ENCODE measurements around the gene MARCHF3.

The MARCHF3 gene

GRCh38 chr5:127004721-127005120 lies 25.6 kb downstream of the MARCHF3 start:
- Histone ChIP-seq H2BK5ac (ENCODE audit: low read depth, low read length, poor library complexity) (no peak overlapping the region), H3K27ac (ENCODE audit: low read depth, low read length) (no peak overlapping the region), H3K9me3 (ENCODE audit: insufficient read depth, low read depth, low read length) (no peaks in the 10 kb centered on the region), H2BK120ac (ENCODE audit: insufficient read depth, low read length, poor library complexity) (no peak overlapping the region), H3K23ac (ENCODE audit: low read length) (no peak overlapping the region), H4K8ac (ENCODE audit: low read depth, low read length) (no peak overlapping the region), H3K4ac (ENCODE audit: low read depth, low read length) (no peak overlapping the region), H3K27me3 (ENCODE audit: insufficient read depth, low read length) (no peaks in the 10 kb centered on the region), H2AK5ac (ENCODE audit: low read length) (no peak overlapping the region), H3K4me3 (ENCODE audit: low read depth, low read length) (no peak overlapping the region), H3K9ac (ENCODE audit: low read length) (no peak overlapping the region), H3K18ac (ENCODE audit: low read length) (no peak overlapping the region), H2BK12ac (ENCODE audit: low read length) (no peak overlapping the region), H2AFZ (ENCODE audit: insufficient read depth, low read length, poor library complexity) (no peak overlapping the region), H3K36me3 (ENCODE audit: control insufficient read depth in 1 of 2, insufficient read depth in 2 of 2, low read length in 2 of 2) (no peaks in the 10 kb centered on the region), H3K79me1 (ENCODE audit: low read length) (no peaks in the 10 kb centered on the region), H3K79me2 (ENCODE audit: control insufficient read depth, insufficient read depth, low read length, poor library complexity) (no peaks in the 10 kb centered on the region), H3K4me1 (ENCODE audit: control insufficient read depth in 1 of 2, insufficient read depth in 2 of 2, low read length in 2 of 2) (peaks cover 0 to 11% of the 10 kb centered on the region in 2 experiments), H4K12ac (ENCODE audit: low read depth, low read length) (no peak overlapping the region), H4K91ac (ENCODE audit: low read depth, low read length) (no peak overlapping the region), H3K14ac (ENCODE audit: low read length) (no peak overlapping the region), H3K4me2 (ENCODE audit: low read length) (no peak overlapping the region)
- WGBS (ENCODE audit: extremely low coverage, insufficient coverage, insufficient read length) = no CpG with 5 or more reads among the region's 3 CpGs
- no peak for DNase-seq

GRCh38 chr5:127003798-127004495 lies 26.4 kb downstream of the MARCHF3 start:
- Histone ChIP-seq H3K23ac (ENCODE audit: low read length) (no peak overlapping the region), H3K4me2 (ENCODE audit: low read length) (no peak overlapping the region), H3K27me3 (ENCODE audit: insufficient read depth, low read length) (no peaks in the 10 kb centered on the region), H3K9me3 (ENCODE audit: insufficient read depth, low read depth, low read length) (no peaks in the 10 kb centered on the region), H3K4ac (ENCODE audit: low read depth, low read length) (no peak overlapping the region), H2BK120ac (ENCODE audit: insufficient read depth, low read length, poor library complexity) (no peak overlapping the region), H3K79me1 (ENCODE audit: low read length) (no peaks in the 10 kb centered on the region), H3K18ac (ENCODE audit: low read length) (no peak overlapping the region), H3K4me3 (ENCODE audit: low read depth, low read length) (no peak overlapping the region), H3K27ac (ENCODE audit: low read depth, low read length) (no peak overlapping the region), H3K4me1 (ENCODE audit: control insufficient read depth in 1 of 2, insufficient read depth in 2 of 2, low read length in 2 of 2) (peaks cover 0 to 11% of the 10 kb centered on the region in 2 experiments), H4K91ac (ENCODE audit: low read depth, low read length) (no peak overlapping the region), H4K8ac (ENCODE audit: low read depth, low read length) (no peak overlapping the region), H4K12ac (ENCODE audit: low read depth, low read length) (no peak overlapping the region), H2BK5ac (ENCODE audit: low read depth, low read length, poor library complexity) (no peak overlapping the region), H3K79me2 (ENCODE audit: control insufficient read depth, insufficient read depth, low read length, poor library complexity) (no peaks in the 10 kb centered on the region), H3K9ac (ENCODE audit: low read length) (no peak overlapping the region), H3K36me3 (ENCODE audit: control insufficient read depth in 1 of 2, insufficient read depth in 2 of 2, low read length in 2 of 2) (no peaks in the 10 kb centered on the region), H2BK12ac (ENCODE audit: low read length) (no peak overlapping the region), H3K14ac (ENCODE audit: low read length) (no peak overlapping the region), H2AK5ac (ENCODE audit: low read length) (no peak overlapping the region), H2AFZ (ENCODE audit: insufficient read depth, low read length, poor library complexity) (no peak overlapping the region)
- no CpG with 5 or more reads among the region's 7 CpGs for WGBS (ENCODE audit: extremely low coverage, insufficient coverage, insufficient read length)
- DNase-seq = no peak

GRCh38 chr5:127002390-127002789 lies 28.0 kb downstream of the MARCHF3 start:
- H4K8ac ChIP-seq (ENCODE audit: low read depth, low read length) = no peak overlapping the region
- H3K79me1 ChIP-seq (ENCODE audit: low read length) = no peaks in the 10 kb centered on the region
- H3K36me3 ChIP-seq (ENCODE audit: control insufficient read depth in 1 of 2, insufficient read depth in 2 of 2, low read length in 2 of 2) = no peaks in the 10 kb centered on the region
- H4K91ac ChIP-seq (ENCODE audit: low read depth, low read length) = no peak overlapping the region
- no peak overlapping the region for H3K23ac ChIP-seq (ENCODE audit: low read length)
- no peak overlapping the region for H3K4ac ChIP-seq (ENCODE audit: low read depth, low read length)
- no peak overlapping the region for H3K18ac ChIP-seq (ENCODE audit: low read length)
- peaks cover 0 to 11% of the 10 kb centered on the region in 2 experiments for H3K4me1 ChIP-seq (ENCODE audit: control insufficient read depth in 1 of 2, insufficient read depth in 2 of 2, low read length in 2 of 2)
- WGBS (ENCODE audit: extremely low coverage, insufficient coverage, insufficient read length) = no CpG with 5 or more reads among the region's 3 CpGs
- H2AK5ac ChIP-seq (ENCODE audit: low read length) = no peak overlapping the region
- H3K4me2 ChIP-seq (ENCODE audit: low read length) = peak overlapping the region; percentile 11
- H4K12ac ChIP-seq (ENCODE audit: low read depth, low read length) = no peak overlapping the region
- no peak overlapping the region for H2BK120ac ChIP-seq (ENCODE audit: insufficient read depth, low read length, poor library complexity)
- no peak overlapping the region for H3K14ac ChIP-seq (ENCODE audit: low read length)
- no peak overlapping the region for H2BK5ac ChIP-seq (ENCODE audit: low read depth, low read length, poor library complexity)
- H2AFZ ChIP-seq (ENCODE audit: insufficient read depth, low read length, poor library complexity) = no peak overlapping the region
- no peaks in the 10 kb centered on the region for H3K79me2 ChIP-seq (ENCODE audit: control insufficient read depth, insufficient read depth, low read length, poor library complexity)
- no peak overlapping the region for H3K9ac ChIP-seq (ENCODE audit: low read length)
- H3K27me3 ChIP-seq (ENCODE audit: insufficient read depth, low read length) = no peaks in the 10 kb centered on the region
- DNase-seq = no peak
- H3K9me3 ChIP-seq (ENCODE audit: insufficient read depth, low read depth, low read length) = no peaks in the 10 kb centered on the region
- H3K4me3 ChIP-seq (ENCODE audit: low read depth, low read length) = no peak overlapping the region
- no peak overlapping the region for H2BK12ac ChIP-seq (ENCODE audit: low read length)
- H3K27ac ChIP-seq (ENCODE audit: low read depth, low read length) = peak overlapping the region; percentile 60

DNA sequence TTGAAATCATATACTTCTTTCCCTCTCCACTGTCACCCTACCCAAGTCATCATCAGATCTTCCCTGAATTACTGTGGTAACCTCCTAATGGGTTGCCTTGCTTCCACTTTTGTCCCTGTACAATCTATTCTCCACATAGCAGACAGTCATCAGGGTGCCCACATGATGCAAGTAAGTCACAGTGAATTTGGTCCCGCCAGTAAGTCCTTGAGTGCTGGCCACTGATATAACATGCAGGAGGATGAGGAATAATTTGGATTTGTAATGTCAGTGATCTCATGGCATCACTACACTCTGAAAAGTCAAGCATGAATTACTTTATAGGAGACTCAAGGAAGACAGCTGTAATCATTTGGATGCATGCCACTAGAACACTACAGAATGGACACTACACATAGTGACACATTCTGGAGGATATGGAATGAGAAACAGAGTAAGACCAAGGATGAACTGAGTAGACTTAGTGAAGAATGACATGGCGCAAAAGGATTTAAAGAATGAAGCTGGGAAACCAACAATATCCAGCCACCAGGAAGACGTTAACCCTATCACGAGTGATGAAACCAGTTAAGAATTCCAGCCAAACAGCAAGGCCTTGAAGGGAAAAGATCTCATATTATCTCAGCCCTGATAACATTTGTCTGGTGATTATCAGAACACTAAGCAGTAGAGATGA lies 28.6 kb downstream of the MARCHF3 start:
- H3K36me3 ChIP-seq (ENCODE audit: control insufficient read depth in 1 of 2, insufficient read depth in 2 of 2, low read length in 2 of 2) = no peaks in the 10 kb centered on the region
- no peaks in the 10 kb centered on the region for H3K79me2 ChIP-seq (ENCODE audit: control insufficient read depth, insufficient read depth, low read length, poor library complexity)
- no peaks in the 10 kb centered on the region for H3K79me1 ChIP-seq (ENCODE audit: low read length)
- H4K8ac ChIP-seq (ENCODE audit: low read depth, low read length) = no peak overlapping the region
- no peak overlapping the region for H2BK120ac ChIP-seq (ENCODE audit: insufficient read depth, low read length, poor library complexity)
- H3K27ac ChIP-seq (ENCODE audit: low read depth, low read length) = peak overlapping the region; percentile 28
- no peak overlapping the region for H4K91ac ChIP-seq (ENCODE audit: low read depth, low read length)
- H3K27me3 ChIP-seq (ENCODE audit: insufficient read depth, low read length) = no peaks in the 10 kb centered on the region
- no peak overlapping the region for H3K4ac ChIP-seq (ENCODE audit: low read depth, low read length)
- no peaks in the 10 kb centered on the region for H3K9me3 ChIP-seq (ENCODE audit: insufficient read depth, low read depth, low read length)
- H3K4me3 ChIP-seq (ENCODE audit: low read depth, low read length) = no peak overlapping the region
- no peak overlapping the region for H2AFZ ChIP-seq (ENCODE audit: insufficient read depth, low read length, poor library complexity)
- H3K4me2 ChIP-seq (ENCODE audit: low read length) = peak overlapping the region; percentile 2
- H2BK12ac ChIP-seq (ENCODE audit: low read length) = no peak overlapping the region
- H4K12ac ChIP-seq (ENCODE audit: low read depth, low read length) = no peak overlapping the region
- no peak overlapping the region for H3K14ac ChIP-seq (ENCODE audit: low read length)
- WGBS (ENCODE audit: extremely low coverage, insufficient coverage, insufficient read length) = no CpG with 5 or more reads among the region's 4 CpGs
- peaks cover 0 to 11% of the 10 kb centered on the region in 2 experiments for H3K4me1 ChIP-seq (ENCODE audit: control insufficient read depth in 1 of 2, insufficient read depth in 2 of 2, low read length in 2 of 2)
- no peak overlapping the region for H3K18ac ChIP-seq (ENCODE audit: low read length)
- no peak overlapping the region for H3K9ac ChIP-seq (ENCODE audit: low read length)
- peak; percentile 80 to 97 for DNase-seq
- no peak overlapping the region for H3K23ac ChIP-seq (ENCODE audit: low read length)
- no peak overlapping the region for H2BK5ac ChIP-seq (ENCODE audit: low read depth, low read length, poor library complexity)
- H2AK5ac ChIP-seq (ENCODE audit: low read length) = no peak overlapping the region
